K562 (cell line): Measurements from ENCODE around the gene THYN1. TPM values are rescaled to one million over a fixed set of nuclear protein-coding genes. Genes with fewer than 3 reads are reported as not detected.

Source experiments
- ARNT ChIP-seq, 2 experiments: fragments of 450-650 bp; IDR thresholded peaks; 2 replicates each; pipeline ENCODE4 v1.6.1; 2016; ENCODE audit warnings: mild to moderate bottlenecking in 1 of 2
- ASH1L ChIP-seq: fragments of 450-650 bp; IDR thresholded peaks from 2 replicates; pipeline ENCODE4 v1.6.1; 2018; ENCODE audit warnings: borderline replicate concordance, mild to moderate bottlenecking, low read depth; ENCODE audit not compliant: partially characterized antibody
- JUND ChIP-seq, 2 experiments: IDR thresholded peaks; 2 replicates in 1 of 2; 3 replicates in 1 of 2; pipeline ENCODE4 v1.6.1; 2011; ENCODE audit warnings: borderline replicate concordance in 2 of 2, low read depth in 2 of 2, low read length in 2 of 2, improper control_type of control experiment in 1 of 2, missing biosample characterization in 1 of 2, missing genetic modification characterization in 1 of 2, missing genetic modification reagents in 1 of 2
- NR1H2 ChIP-seq: sonication (generic); formaldehyde crosslinking; IDR thresholded peaks from 2 replicates; pipeline ENCODE4 v1.4.0; 2020; ENCODE audit warnings: mild to moderate bottlenecking, missing genetic modification reagents
- NR2C2 ChIP-seq, 2 experiments: fragments of 200-800 bp in 1 of 2; sonication (Bioruptor generic) in 1 of 2; sonication (generic) in 1 of 2; formaldehyde crosslinking in 1 of 2; IDR thresholded peaks; 2 replicates each; pipeline versions ENCODE4 v1.6.1 to v1.8.0; 2016 to 2022; ENCODE audit warnings: mild to moderate bottlenecking in 1 of 2, missing compliant biosample characterization in 1 of 2, missing genetic modification characterization in 1 of 2, missing genetic modification reagents in 1 of 2
- POLR2A ChIP-seq: fragments of 450-650 bp; conservative IDR thresholded peaks from 2 replicates; pipeline ENCODE4 v1.6.1; 2016
- SMAD4 ChIP-seq: fragments of 250-450 bp; sonication (Bioruptor Pico); conservative IDR thresholded peaks from 2 replicates; pipeline ENCODE4 v1.8.0; 2021; ENCODE audit warnings: inconsistent platforms, mild to moderate bottlenecking, moderate library complexity
- SP1 ChIP-seq: sonication (generic); formaldehyde crosslinking; IDR thresholded peaks from 2 replicates; pipeline ENCODE4 v1.8.1; 2022; ENCODE audit warnings: mild to moderate bottlenecking, missing genetic modification reagents
- SUPT5H ChIP-seq: fragments of 450-650 bp; IDR thresholded peaks from 2 replicates; pipeline ENCODE4 v1.6.1; 2016
- TCF7L2 ChIP-seq: fragments of 150-350 bp; IDR thresholded peaks from 2 replicates; pipeline ENCODE4 v1.6.1; 2016; ENCODE audit warnings: low read depth, mild to moderate bottlenecking, low read length, moderate library complexity
- XRCC3 ChIP-seq: fragments of 450-650 bp; IDR thresholded peaks from 2 replicates; pipeline ENCODE4 v1.6.1; 2017; ENCODE audit warnings: mild to moderate bottlenecking, moderate library complexity
- ZNF232 ChIP-seq: sonication (generic); formaldehyde crosslinking; IDR thresholded peaks from 2 replicates; pipeline ENCODE4 v1.8.0; 2022; ENCODE audit warnings: mild to moderate bottlenecking, missing genetic modification reagents
- ZNF253 ChIP-seq: fragments of 250-450 bp; sonication (Bioruptor Pico); conservative IDR thresholded peaks from 2 replicates; pipeline ENCODE4 v1.6.1; 2021; ENCODE audit warnings: mild to moderate bottlenecking
- ZNF274 ChIP-seq: IDR thresholded peaks from 2 replicates; pipeline ENCODE4 v1.6.1; 2011; ENCODE audit warnings: low read depth, mild to moderate bottlenecking, low read length, moderate library complexity, borderline replicate concordance
- polyA plus RNA-seq, 8 experiments: library from polyadenylated mRNA; depleted of rRNA in 4 of 8; stranded (reverse) in 5 of 8; unstranded in 3 of 8; fragments of >200 nt; fragmentation: Nextera tagmentation in 2 of 8; fragmentation: Illumina TruSeq in 1 of 8; extraction: Ambion mirVana in 2 of 8; extraction: Trizol in 1 of 8; gene quantifications; 2 replicates each; pipeline versions ENCODE4 v1.2.1 to v1.2.3, GENCODE V29; 2011 to 2014; ENCODE audit warnings: inconsistent platforms in 1 of 8, missing spikeins in 1 of 8
- total RNA-seq, 7 experiments: library from RNA; depleted of rRNA in 6 of 7; stranded (reverse); fragments of >200 nt in 6 of 7; fragmentation: Illumina TruSeq in 2 of 7; extraction: Trizol in 2 of 7; gene quantifications; 2 replicates each; pipeline versions ENCODE4 v1.2.1 to v1.2.3, GENCODE V29; 2011 to 2021; ENCODE audit warnings: low replicate concordance in 1 of 7
- TF ChIP-seq, protein P1 (sequence below): sonication (generic); formaldehyde crosslinking; IDR thresholded peaks from 2 replicates; pipeline ENCODE4 v1.8.0; 2022; ENCODE audit warnings: missing genetic modification reagents, mild to moderate bottlenecking, moderate library complexity, borderline replicate concordance
- TF ChIP-seq, protein P2 (sequence below): fragments of 450-650 bp; conservative IDR thresholded peaks from 2 replicates; pipeline ENCODE4 v1.6.1; 2016; ENCODE audit warnings: missing genetic modification characterization, low read depth, mild to moderate bottlenecking, control low read depth, missing compliant biosample characterization
- TF ChIP-seq, protein P3 (sequence below): fragments of 250-450 bp; sonication (Bioruptor Pico); IDR thresholded peaks from 2 replicates; pipeline ENCODE4 v1.9.0; 2021; ENCODE audit warnings: mild to moderate bottlenecking, inconsistent platforms
- TF ChIP-seq, protein P4 (sequence below): fragments of 450-650 bp; IDR thresholded peaks from 2 replicates; pipeline ENCODE4 v1.6.1; 2017; ENCODE audit warnings: mild to moderate bottlenecking, moderate library complexity
- TF ChIP-seq, protein P5 (sequence below): fragments of 450-650 bp; IDR thresholded peaks from one replicate; pipeline ENCODE4 v1.6.1; 2018; ENCODE audit warnings: mild to moderate bottlenecking, moderate library complexity; ENCODE audit not compliant: partially characterized antibody

The THYN1 gene
- total and polyA plus RNA-seq, 9 of the 15 experiments (the other 6 are each of a cell fraction or from before 2014, with no cell fraction given): 54.9 to 279 (median 104) TPM

DNA sequence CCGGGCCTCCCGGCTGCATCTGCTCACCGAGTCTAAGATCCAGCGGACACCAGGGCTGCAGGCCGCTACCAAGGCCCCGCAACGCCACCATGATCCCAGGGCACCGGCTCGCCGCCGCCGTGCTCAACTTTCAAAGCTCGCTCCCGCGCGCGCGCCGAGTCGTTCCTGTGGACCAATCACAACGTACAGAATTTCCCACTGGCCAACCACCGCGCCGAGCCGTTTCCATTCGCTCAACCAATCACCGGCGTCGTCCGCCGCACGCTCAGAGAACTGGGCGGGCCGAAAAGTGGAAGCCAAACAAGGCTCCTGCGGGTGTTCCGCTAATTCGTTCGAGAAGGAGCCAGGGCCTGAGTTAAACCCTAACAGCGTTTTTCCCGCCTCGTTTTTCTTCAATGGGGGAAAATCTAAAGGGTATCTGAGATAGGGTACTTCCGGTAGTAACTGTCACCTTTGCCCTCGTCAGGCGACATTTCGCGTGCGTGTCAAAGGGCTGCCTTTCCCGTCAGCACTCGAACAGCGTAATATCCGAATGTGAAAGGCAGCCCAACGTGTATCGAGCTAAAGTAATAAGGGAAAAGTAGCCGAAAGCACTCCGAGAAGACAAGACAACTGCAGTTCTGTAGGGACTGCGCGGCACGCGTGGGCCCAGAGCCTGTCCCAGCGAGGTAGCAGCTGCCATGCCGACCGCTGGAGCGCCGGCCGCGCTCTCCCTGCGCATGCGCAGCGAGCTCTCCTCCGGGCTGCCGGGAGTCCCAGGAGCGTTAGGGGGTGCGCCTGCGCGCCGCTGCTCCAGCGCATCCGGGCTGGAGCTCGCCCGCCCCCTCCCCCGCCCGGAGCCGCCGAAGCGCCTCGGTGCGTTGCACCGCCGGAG, 29.1 kb downstream of the THYN1 start, which contains the start of the genes NCAPD3 and VPS26B (continued):
- TF ChIP-seq, protein P1, sequence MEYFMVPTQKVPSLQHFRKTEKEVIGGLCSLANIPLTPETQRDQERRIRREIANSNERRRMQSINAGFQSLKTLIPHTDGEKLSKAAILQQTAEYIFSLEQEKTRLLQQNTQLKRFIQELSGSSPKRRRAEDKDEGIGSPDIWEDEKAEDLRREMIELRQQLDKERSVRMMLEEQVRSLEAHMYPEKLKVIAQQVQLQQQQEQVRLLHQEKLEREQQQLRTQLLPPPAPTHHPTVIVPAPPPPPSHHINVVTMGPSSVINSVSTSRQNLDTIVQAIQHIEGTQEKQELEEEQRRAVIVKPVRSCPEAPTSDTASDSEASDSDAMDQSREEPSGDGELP (CRISPR knock-in tag): peak; percentile 83
- TF ChIP-seq, protein P2, sequence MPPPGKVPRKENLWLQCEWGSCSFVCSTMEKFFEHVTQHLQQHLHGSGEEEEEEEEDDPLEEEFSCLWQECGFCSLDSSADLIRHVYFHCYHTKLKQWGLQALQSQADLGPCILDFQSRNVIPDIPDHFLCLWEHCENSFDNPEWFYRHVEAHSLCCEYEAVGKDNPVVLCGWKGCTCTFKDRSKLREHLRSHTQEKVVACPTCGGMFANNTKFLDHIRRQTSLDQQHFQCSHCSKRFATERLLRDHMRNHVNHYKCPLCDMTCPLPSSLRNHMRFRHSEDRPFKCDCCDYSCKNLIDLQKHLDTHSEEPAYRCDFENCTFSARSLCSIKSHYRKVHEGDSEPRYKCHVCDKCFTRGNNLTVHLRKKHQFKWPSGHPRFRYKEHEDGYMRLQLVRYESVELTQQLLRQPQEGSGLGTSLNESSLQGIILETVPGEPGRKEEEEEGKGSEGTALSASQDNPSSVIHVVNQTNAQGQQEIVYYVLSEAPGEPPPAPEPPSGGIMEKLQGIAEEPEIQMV (tag): no peak
- TF ChIP-seq ARNT (IDR thresholded peaks at IDR 0.05) (0 out of 4 replicates have a peak, but pooled peaks have one; percentile 48 to 55), SUPT5H (peak; percentile 96), TCF7L2 (no peak), NR2C2 (CRISPR knock-in tag; IDR thresholded peaks at IDR 0.05) (peak; percentile 38; the same call in 1 of the 2 replicates), NR2C2 (tag; IDR thresholded peaks at IDR 0.05) (peak; percentile 98), XRCC3 (no peak), ZNF232 (no peak), SMAD4 (CRISPR knock-in tag) (no peak; the same call in 1 of the 2 replicates), ASH1L (peak; percentile 90), POLR2A (peak; percentile 98), SP1 (peak; percentile 34; the same call in 1 of the 2 replicates), NR1H2 (CRISPR knock-in tag) (no peak), JUND (IDR thresholded peaks at IDR 0.05; ENCODE audit: borderline replicate concordance, low read depth, low read length) (0 out of 2 replicates have a peak, but pooled peaks have one; percentile 9), JUND (tag; IDR thresholded peaks at IDR 0.05; ENCODE audit: borderline replicate concordance, low read depth, low read length) (no peak; the same call in 2 of the 3 replicates), ZNF274 (no peak), ZNF253 (CRISPR knock-in tag) (no peak)
- TF ChIP-seq, protein P3, sequence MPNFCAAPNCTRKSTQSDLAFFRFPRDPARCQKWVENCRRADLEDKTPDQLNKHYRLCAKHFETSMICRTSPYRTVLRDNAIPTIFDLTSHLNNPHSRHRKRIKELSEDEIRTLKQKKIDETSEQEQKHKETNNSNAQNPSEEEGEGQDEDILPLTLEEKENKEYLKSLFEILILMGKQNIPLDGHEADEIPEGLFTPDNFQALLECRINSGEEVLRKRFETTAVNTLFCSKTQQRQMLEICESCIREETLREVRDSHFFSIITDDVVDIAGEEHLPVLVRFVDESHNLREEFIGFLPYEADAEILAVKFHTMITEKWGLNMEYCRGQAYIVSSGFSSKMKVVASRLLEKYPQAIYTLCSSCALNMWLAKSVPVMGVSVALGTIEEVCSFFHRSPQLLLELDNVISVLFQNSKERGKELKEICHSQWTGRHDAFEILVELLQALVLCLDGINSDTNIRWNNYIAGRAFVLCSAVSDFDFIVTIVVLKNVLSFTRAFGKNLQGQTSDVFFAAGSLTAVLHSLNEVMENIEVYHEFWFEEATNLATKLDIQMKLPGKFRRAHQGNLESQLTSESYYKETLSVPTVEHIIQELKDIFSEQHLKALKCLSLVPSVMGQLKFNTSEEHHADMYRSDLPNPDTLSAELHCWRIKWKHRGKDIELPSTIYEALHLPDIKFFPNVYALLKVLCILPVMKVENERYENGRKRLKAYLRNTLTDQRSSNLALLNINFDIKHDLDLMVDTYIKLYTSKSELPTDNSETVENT (CRISPR knock-in tag): peak; percentile 86
- TF ChIP-seq, protein P4, sequence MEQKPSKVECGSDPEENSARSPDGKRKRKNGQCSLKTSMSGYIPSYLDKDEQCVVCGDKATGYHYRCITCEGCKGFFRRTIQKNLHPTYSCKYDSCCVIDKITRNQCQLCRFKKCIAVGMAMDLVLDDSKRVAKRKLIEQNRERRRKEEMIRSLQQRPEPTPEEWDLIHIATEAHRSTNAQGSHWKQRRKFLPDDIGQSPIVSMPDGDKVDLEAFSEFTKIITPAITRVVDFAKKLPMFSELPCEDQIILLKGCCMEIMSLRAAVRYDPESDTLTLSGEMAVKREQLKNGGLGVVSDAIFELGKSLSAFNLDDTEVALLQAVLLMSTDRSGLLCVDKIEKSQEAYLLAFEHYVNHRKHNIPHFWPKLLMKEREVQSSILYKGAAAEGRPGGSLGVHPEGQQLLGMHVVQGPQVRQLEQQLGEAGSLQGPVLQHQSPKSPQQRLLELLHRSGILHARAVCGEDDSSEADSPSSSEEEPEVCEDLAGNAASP: no peak
- TF ChIP-seq, protein P5, sequence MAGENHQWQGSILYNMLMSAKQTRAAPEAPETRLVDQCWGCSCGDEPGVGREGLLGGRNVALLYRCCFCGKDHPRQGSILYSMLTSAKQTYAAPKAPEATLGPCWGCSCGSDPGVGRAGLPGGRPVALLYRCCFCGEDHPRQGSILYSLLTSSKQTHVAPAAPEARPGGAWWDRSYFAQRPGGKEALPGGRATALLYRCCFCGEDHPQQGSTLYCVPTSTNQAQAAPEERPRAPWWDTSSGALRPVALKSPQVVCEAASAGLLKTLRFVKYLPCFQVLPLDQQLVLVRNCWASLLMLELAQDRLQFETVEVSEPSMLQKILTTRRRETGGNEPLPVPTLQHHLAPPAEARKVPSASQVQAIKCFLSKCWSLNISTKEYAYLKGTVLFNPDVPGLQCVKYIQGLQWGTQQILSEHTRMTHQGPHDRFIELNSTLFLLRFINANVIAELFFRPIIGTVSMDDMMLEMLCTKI: no peak
